Transverse colon (tissue), 4 donors: Measurements from ENCODE around the gene OR5K3. TPM values are rescaled to one million over a fixed set of nuclear protein-coding genes. Genes with fewer than 3 reads are reported as not detected.

ENCODE experiments used
- DNase-seq: peaks from one replicate; pipeline ENCODE4 v3.0.0-alpha.2; 2019
- H3K27ac ChIP-seq, 4 donors: fragments of 200-600 bp; sonication (generic); 2 replicates each; pipeline ENCODE4 v1.5.1; 2016 to 2018; ENCODE audit warnings: inconsistent platforms in 4 of 4
- H3K27me3 ChIP-seq: fragments of 200-600 bp; sonication (generic); 2 replicates; pipeline ENCODE4 v1.5.1; 2017; ENCODE audit warnings: inconsistent platforms
- H3K36me3 ChIP-seq, 4 donors: fragments of 200-600 bp; sonication (generic); 2 replicates each; pipeline ENCODE4 v1.5.1; 2017 to 2019; ENCODE audit warnings: inconsistent platforms in 4 of 4
- H3K4me1 ChIP-seq, 4 donors: fragments of 200-600 bp; sonication (generic); 2 replicates each; pipeline ENCODE4 v1.5.1; 2017 to 2020; ENCODE audit warnings: inconsistent platforms in 4 of 4
- H3K4me3 ChIP-seq, 4 donors: fragments of 200-600 bp; sonication (generic); 1 replicate in 1 of 4; 2 replicates in 3 of 4; pipeline versions ENCODE4 v1.5.1 to v1.6.1; 2017 to 2019; ENCODE audit warnings: inconsistent platforms in 4 of 4
- H3K9me3 ChIP-seq, 2 donors: fragments of 200-600 bp; sonication (generic); 2 replicates each; pipeline ENCODE4 v1.5.1; 2017 to 2019; ENCODE audit warnings: inconsistent platforms in 2 of 2
- EP300 ChIP-seq: sonication (generic); formaldehyde crosslinking; IDR thresholded peaks from one replicate; pipeline ENCODE4 v1.6.1; 2017; ENCODE audit warnings: antibody characterized with exemption, low read depth
- POLR2A ChIP-seq: fragments of 450-650 bp; IDR thresholded peaks from one replicate; pipeline ENCODE4 v1.6.1; 2016; ENCODE audit warnings: antibody characterized with exemption, mild to moderate bottlenecking, moderate library complexity
- POLR2AphosphoS5 ChIP-seq, 3 donors: sonication (generic); formaldehyde crosslinking; IDR thresholded peaks; one replicate each; pipeline ENCODE4 v1.6.1; 2016; ENCODE audit warnings: antibody characterized with exemption in 3 of 3
- WGBS, 2 donors: methylation state at CpG; one replicate each; pipeline ENCODE4 v1.1.5; 2018; ENCODE audit warnings: low coverage in 1 of 2; 5-methylcytosine and 5-hydroxymethylcytosine counted together
- in situ Hi-C, 4 donors: fragments of 200-750 bp; cut with MboI; loops; one replicate each; pipeline versions ENCODE4 v1.15.0 to v1.15.1; 2017; ENCODE audit warnings: low sequenced_read_pairs in 3 of 4, low pct_ligation_motif_present in 1 of 4, low pct_unique_long_range_greater_than_20kb in 1 of 4
- intact Hi-C: fragments of 100-400 bp; cut with DNase I; formaldehyde crosslinking; loops from one replicate; pipeline ENCODE4 v1.15.1; 2023; ENCODE audit warnings: low total_unique reads
- total RNA-seq, 4 donors: library from RNA; depleted of rRNA; stranded (reverse); fragments of >200 nt; gene quantifications; one replicate each; pipeline ENCODE4 v1.1.0, GENCODE V29; 2016
- TF ChIP-seq, protein P1 (sequence below), 5 experiments: fragments of 200-600 bp in 3 of 5; fragments of 450-650 bp in 2 of 5; sonication (generic) in 3 of 5; IDR thresholded peaks; 1 replicate in 2 of 5; 2 replicates in 3 of 5; pipeline ENCODE4 v1.5.1; 2016 to 2017; ENCODE audit warnings: antibody characterized with exemption in 5 of 5, inconsistent platforms in 3 of 5, mild to moderate bottlenecking in 2 of 5, moderate library complexity in 1 of 5

The OR5K3 gene
- total RNA-seq, 4 donors from 2014 or later = not detected

DNA sequence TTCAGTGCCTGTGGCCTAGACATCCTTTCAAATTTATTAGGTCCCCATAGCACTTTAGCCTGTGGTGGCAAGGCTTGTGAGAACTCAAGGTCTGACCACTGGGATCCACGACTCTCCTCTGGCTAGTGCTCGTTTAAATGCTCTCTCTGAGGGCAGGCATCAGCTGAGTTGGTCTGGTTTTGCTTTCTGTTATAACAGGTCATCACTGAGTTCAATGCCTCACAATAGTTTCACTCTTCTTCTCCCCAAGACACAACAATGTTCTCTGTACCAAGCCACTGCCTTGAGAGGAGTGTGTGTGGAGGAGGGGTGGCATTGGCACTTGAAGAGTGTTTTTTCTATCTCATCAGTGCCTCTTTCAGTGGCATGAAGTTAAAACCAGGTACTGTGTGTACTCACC lies 29.2 kb upstream of the OR5K3 start:
- Histone ChIP-seq H3K9me3 (no peaks in the 10 kb centered on the region), H3K4me1 (no peaks in the 10 kb centered on the region), H3K27ac (no peak overlapping the region), H3K36me3 (no peaks in the 10 kb centered on the region), H3K27me3 (no peaks in the 10 kb centered on the region), H3K4me3 (no peak overlapping the region)
- in situ Hi-C loops = no loop called here
- no peak for TF ChIP-seq POLR2AphosphoS5 (IDR thresholded peaks at IDR 0.05)
- TF ChIP-seq, protein P1, sequence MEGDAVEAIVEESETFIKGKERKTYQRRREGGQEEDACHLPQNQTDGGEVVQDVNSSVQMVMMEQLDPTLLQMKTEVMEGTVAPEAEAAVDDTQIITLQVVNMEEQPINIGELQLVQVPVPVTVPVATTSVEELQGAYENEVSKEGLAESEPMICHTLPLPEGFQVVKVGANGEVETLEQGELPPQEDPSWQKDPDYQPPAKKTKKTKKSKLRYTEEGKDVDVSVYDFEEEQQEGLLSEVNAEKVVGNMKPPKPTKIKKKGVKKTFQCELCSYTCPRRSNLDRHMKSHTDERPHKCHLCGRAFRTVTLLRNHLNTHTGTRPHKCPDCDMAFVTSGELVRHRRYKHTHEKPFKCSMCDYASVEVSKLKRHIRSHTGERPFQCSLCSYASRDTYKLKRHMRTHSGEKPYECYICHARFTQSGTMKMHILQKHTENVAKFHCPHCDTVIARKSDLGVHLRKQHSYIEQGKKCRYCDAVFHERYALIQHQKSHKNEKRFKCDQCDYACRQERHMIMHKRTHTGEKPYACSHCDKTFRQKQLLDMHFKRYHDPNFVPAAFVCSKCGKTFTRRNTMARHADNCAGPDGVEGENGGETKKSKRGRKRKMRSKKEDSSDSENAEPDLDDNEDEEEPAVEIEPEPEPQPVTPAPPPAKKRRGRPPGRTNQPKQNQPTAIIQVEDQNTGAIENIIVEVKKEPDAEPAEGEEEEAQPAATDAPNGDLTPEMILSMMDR (IDR thresholded peaks at IDR 0.05) = no peak
- no peak for TF ChIP-seq EP300
- TF ChIP-seq POLR2A = no peak
- WGBS, 2 donors = 73% methylated on average over 2 of the region's 2 CpGs; no CpG with 5 or more reads in 1 of the 2 donors
- intact Hi-C loops = no loop called here
- no peak for DNase-seq

- Histone ChIP-seq H3K4me3 (no peak overlapping the region), H3K36me3 (no peaks in the 10 kb centered on the region), H3K27ac (no peak overlapping the region), H3K4me1 (no peaks in the 10 kb centered on the region), H3K9me3 (no peaks in the 10 kb centered on the region), H3K27me3 (no peaks in the 10 kb centered on the region)
- 73 to 87% methylated on average over 2 to 4 of the region's 4 CpGs for WGBS, 2 donors
- intact Hi-C loops (no loop called here), in situ Hi-C loops (no loop called here)
- TF ChIP-seq EP300 (no peak), POLR2A (no peak), POLR2AphosphoS5 (IDR thresholded peaks at IDR 0.05) (no peak)
- TF ChIP-seq, protein P1 (IDR thresholded peaks at IDR 0.05) = no peak
- DNase-seq = no peak
These were observed 22.8 kb upstream of the OR5K3 start for GRCh38 chr3:98367464-98368246.

DNA sequence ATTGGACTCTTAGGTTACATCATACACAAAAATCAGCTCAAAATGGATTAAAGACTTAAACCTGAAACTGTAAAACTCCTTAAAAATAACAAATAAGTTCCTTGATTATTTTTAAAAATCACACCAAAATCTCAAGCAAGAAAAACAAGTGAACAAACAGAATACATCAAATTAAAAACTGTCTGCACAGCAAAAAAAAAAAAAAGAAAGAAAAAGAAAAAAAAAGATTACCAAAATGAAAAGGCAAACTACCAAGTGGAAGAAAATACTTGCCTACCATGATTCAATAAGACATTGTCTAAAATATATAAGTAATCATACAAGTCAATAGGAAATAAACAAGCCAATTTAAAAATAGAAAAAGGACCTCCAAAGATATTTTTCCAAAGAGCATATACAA lies 19.3 kb upstream of the OR5K3 start:
- intact Hi-C loops = no loop called here
- no peak for DNase-seq
- Histone ChIP-seq H3K4me3 (no peak overlapping the region), H3K4me1 (no peaks in the 10 kb centered on the region), H3K9me3 (peaks cover 0 to 4% of the 10 kb centered on the region in 2 donors), H3K27me3 (no peaks in the 10 kb centered on the region), H3K27ac (no peak overlapping the region), H3K36me3 (no peaks in the 10 kb centered on the region)
- in situ Hi-C loops = no loop called here
- TF ChIP-seq POLR2A = no peak
- TF ChIP-seq POLR2AphosphoS5 (IDR thresholded peaks at IDR 0.05) = no peak
- TF ChIP-seq EP300 = no peak
- TF ChIP-seq, protein P1 (IDR thresholded peaks at IDR 0.05) = no peak

DNA sequence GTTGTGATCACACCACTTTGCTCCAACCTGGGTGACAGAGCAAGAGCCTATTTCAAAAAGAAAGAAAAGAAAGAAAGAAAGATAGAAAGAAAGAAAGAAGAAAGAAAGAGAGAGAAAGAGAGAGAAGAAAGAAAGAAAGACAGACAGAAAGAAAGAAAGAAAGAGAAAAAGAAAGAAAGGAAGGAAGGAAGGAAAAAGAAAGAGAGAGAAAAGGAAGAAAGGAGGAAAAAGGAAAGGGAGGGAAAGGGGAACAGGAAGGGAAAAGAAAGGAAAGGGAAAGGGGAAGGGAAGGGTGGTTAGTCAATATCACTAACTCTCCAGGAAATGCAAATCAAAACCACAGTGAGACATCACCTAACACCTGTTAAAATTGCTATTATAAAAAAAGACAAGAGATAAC lies 18.6 kb upstream of the OR5K3 start:
- H3K4me3 ChIP-seq = no peak overlapping the region
- H3K27me3 ChIP-seq = no peaks in the 10 kb centered on the region
- in situ Hi-C loops = no loop called here
- intact Hi-C loops = no loop called here
- no peak for TF ChIP-seq POLR2AphosphoS5 (IDR thresholded peaks at IDR 0.05)
- no peak for TF ChIP-seq EP300
- TF ChIP-seq, protein P1 (IDR thresholded peaks at IDR 0.05) = no peak
- no peak for TF ChIP-seq POLR2A
- H3K4me1 ChIP-seq = no peaks in the 10 kb centered on the region
- no peak overlapping the region for H3K27ac ChIP-seq
- DNase-seq = no peak
- H3K36me3 ChIP-seq = no peaks in the 10 kb centered on the region
- H3K9me3 ChIP-seq = peaks cover 0 to 4% of the 10 kb centered on the region in 2 donors
